Cardiac fibroblast (primary cell): ENCODE data around the gene BMS1.

ENCODE experiments used
- DNase-seq, 2 donors: peaks; one replicate each; pipeline versions ENCODE4 v3.0.0 to v3.0.0-alpha.2; 2010; ENCODE audit warnings: low read depth in 2 of 2
- H3K4me3 ChIP-seq, 2 donors: replicated peaks in 1 of 2; 1 replicate in 1 of 2; 2 replicates in 1 of 2; pipeline ENCODE4 v1.5.1; 2011; ENCODE audit warnings: low read depth in 2 of 2, low read length in 2 of 2, mild to moderate bottlenecking in 2 of 2, moderate library complexity in 1 of 2
- CTCF ChIP-seq: IDR thresholded peaks from one replicate; pipeline ENCODE4 v1.5.1; 2011; ENCODE audit warnings: low read depth, mild to moderate bottlenecking, low read length, inconsistent platforms

Gene BMS1

DNA sequence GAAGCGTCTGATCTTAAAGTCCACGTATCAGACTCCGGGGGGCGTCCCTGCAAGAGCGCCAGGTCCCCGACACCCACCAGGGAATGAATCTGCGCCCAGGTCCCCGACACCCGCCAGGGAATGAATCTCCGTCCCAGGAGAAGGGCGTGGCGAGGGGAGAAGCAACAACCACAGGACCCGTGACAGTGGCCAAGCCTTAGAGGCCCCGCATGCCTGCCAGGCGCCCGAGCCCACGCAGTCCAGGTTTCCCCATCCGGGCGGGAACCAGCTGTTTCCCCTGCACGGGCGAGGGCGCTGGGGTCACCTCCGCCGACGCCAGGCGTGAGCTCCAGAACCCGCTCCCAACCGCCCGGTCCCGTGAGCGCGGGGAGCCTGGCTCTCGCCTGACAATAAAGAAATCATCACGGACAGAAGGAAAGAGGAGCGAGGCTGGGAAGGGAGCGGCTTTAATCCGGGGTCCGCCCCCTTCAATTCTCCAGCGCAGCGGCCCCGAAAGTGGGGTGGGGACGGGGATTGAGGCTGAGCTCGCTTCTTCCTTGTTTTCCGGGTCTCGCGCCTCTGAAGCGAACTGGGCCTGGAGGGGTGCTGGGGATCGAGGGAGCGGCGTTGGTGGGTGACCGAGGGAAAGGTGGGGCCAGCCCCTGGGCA, 29.0 kb upstream of the BMS1 start:
- H3K4me3 ChIP-seq = peak overlapping the region; percentile 45
- DNase-seq = no peak

GRCh38 chr10:42754155-42755027, 28.2 kb upstream of the BMS1 start:
- peak overlapping the region; percentile 45 for H3K4me3 ChIP-seq
- TF ChIP-seq CTCF = no peak
- DNase-seq = peak; percentile 11 to 25

More for the DNA sequence above, 29.0 kb upstream of the BMS1 start:
- TF ChIP-seq CTCF = no peak

DNA sequence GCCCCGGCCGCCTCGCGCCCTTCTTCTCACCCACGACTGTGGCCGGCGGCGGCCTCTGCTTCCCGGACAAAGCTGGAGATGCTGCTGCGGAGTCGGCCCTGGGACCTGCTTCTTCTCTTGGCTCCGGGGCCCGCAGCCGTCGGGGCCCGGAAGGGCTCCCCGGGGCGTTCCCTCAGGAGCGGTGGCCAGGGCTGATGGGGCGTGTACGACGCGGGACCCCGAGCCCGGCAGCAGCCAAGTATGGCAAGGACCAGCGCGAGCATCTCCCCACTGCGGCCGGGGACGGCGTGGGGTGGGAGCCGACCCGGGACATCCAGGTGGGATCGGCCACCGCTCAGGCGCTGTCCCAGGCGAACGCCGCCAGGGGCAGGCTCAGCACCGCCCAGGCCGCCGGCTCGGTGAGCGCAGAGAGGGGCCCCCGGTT, 27.6 kb upstream of the BMS1 start:
- DNase-seq = no peak
- no peak for TF ChIP-seq CTCF
- H3K4me3 ChIP-seq = peak overlapping the region; percentile 2 to 45

DNA sequence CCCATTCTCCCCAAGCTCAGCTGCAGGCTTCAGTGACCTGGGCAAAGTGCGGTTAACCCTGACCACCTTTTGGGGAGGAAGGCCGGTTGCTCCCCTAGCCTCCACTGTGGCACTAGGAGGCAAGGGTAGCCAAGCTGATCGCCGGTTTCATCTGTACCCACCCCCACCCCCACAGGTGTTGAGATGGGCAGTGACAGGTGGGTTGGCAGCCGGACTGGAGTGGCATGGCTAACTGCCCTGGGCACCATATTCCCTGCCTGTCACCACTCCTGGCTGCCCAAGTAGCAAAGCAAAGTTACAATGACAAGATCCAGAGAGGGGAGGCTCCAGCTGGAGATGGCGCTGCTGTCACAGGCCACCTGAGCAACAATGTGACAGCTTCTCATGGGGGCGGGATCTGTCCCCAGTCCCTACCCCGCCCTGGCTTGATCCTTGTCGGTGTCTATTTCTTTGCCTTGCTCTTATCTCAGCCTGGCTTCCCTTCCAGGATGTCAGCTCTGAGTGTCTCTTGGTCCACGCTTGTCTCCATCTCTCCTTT, 27.0 kb upstream of the BMS1 start:
- H3K4me3 ChIP-seq = no peak overlapping the region
- no peak for TF ChIP-seq CTCF

GRCh38 chr10:42767906-42768305, 14.7 kb upstream of the BMS1 start:
- no peak overlapping the region for H3K4me3 ChIP-seq
- no peak for TF ChIP-seq CTCF

More for the DNA sequence above, 27.0 kb upstream of the BMS1 start:
- DNase-seq = no peak

GRCh38 chr10:42768581-42769152, 13.9 kb upstream of the BMS1 start:
- DNase-seq = no peak
- no peak for TF ChIP-seq CTCF
- H3K4me3 ChIP-seq = no peak overlapping the region

More at GRCh38 chr10:42767906-42768305, 14.7 kb upstream of the BMS1 start:
- DNase-seq = no peak
